ENCODE measurements around the gene LRCH1. TPM values are rescaled to one million over a fixed set of nuclear protein-coding genes. Genes with fewer than 3 reads are reported as not detected.
A peak's percentile ranks its signal among the peaks of the same experiment; 100 is the strongest.

Gene LRCH1
- total and polyA plus RNA-seq, 7 donors: 1.7 to 7.9 (median 4.1) TPM

- DNase-seq: no peak
- Histone ChIP-seq H3K9me3 (no peaks in the 10 kb centered on the region), H3K27ac (peak overlapping the region; percentile 42), H3K27me3 (ENCODE audit: insufficient read depth in 3 of 3, low read length in 2 of 3) (no peaks in the 10 kb centered on the region), H3K4me3 (peak overlapping the region; percentile 35), H3K36me3 (ENCODE audit: insufficient read depth in 1 of 2, low read depth in 1 of 2) (no peaks in the 10 kb centered on the region), H3K4me1 (peaks cover 2% of the 10 kb centered on the region)
- intact Hi-C loops (cut with DNase I): no loop called here
- WGBS, 3 donors: 48 to 50% (median 48%) methylated on average over 8 of the region's 8 CpGs
- no peak for TF ChIP-seq CTCF (IDR thresholded peaks at IDR 0.05)
- no peak for ATAC-seq
Measured at GRCh38 chr13:46615888-46616531, 63.0 kb downstream of the LRCH1 start.

- ATAC-seq: no peak
- WGBS, 3 donors: 56 to 75% (median 67%) methylated on average over 8 of the region's 8 CpGs
- Histone ChIP-seq H3K4me3 (no peak overlapping the region), H3K27ac (peak overlapping the region; percentile 17), H3K36me3 (ENCODE audit: insufficient read depth in 1 of 2, low read depth in 1 of 2) (no peaks in the 10 kb centered on the region), H3K4me1 (peaks cover 7% of the 10 kb centered on the region), H3K27me3 (ENCODE audit: insufficient read depth in 3 of 3, low read length in 2 of 3) (no peaks in the 10 kb centered on the region), H3K9me3 (no peaks in the 10 kb centered on the region)
- intact Hi-C loops (cut with DNase I): no loop called here
- no peak for DNase-seq
- TF ChIP-seq CTCF (IDR thresholded peaks at IDR 0.05): no peak
Measured at GRCh38 chr13:46617229-46617721, 64.3 kb downstream of the LRCH1 start.

GRCh38 chr13:46617885-46618284 is 64.9 kb downstream of the LRCH1 start:
- H3K36me3 ChIP-seq (ENCODE audit: insufficient read depth in 1 of 2, low read depth in 1 of 2): no peaks in the 10 kb centered on the region
- H3K27ac ChIP-seq: no peak overlapping the region
- H3K4me3 ChIP-seq: no peak overlapping the region
- ATAC-seq: no peak
- peaks cover 12% of the 10 kb centered on the region for H3K4me1 ChIP-seq
- no peaks in the 10 kb centered on the region for H3K27me3 ChIP-seq (ENCODE audit: insufficient read depth in 3 of 3, low read length in 2 of 3)
- H3K9me3 ChIP-seq: no peaks in the 10 kb centered on the region
- TF ChIP-seq CTCF (IDR thresholded peaks at IDR 0.05): no peak
- DNase-seq: no peak
- intact Hi-C loops (cut with DNase I): no loop called here
- WGBS, 3 donors: 97 to 99% (median 98%) methylated on average over 5 of the region's 5 CpGs

- WGBS, 3 donors: 72 to 78% (median 74%) methylated on average over 3 of the region's 3 CpGs
- no peak for ATAC-seq
- Histone ChIP-seq H3K4me1 (peaks cover 15% of the 10 kb centered on the region), H3K27me3 (ENCODE audit: insufficient read depth in 3 of 3, low read length in 2 of 3) (no peaks in the 10 kb centered on the region), H3K9me3 (no peaks in the 10 kb centered on the region), H3K36me3 (ENCODE audit: insufficient read depth in 1 of 2, low read depth in 1 of 2) (no peaks in the 10 kb centered on the region), H3K27ac (no peak overlapping the region), H3K4me3 (no peak overlapping the region)
- DNase-seq: no peak
- TF ChIP-seq CTCF (IDR thresholded peaks at IDR 0.05): no peak
- intact Hi-C loops (cut with DNase I): no loop called here
Measured at GRCh38 chr13:46618694-46619254, 65.8 kb downstream of the LRCH1 start.

Data from psoas muscle (tissue), 8 donors.